Activated naive CD4-positive, alpha-beta T cell treated with anti-CD3 and anti-CD28 coated beads for 36 hours (primary cell): ENCODE measurements around the gene SAE1. TPM values are rescaled to one million over a fixed set of nuclear protein-coding genes. Genes with fewer than 3 reads are reported as not detected.
A peak's percentile ranks its signal among the peaks of the same experiment; 100 is the strongest.
"Not testable (repeated sequence)": the region's sequence is repeated elsewhere in the genome, so short reads cannot be mapped to it uniquely, and the experiment has no call there.

Experiments used
- CTCF ChIA-PET: fragments of 350-600 bp; sonication (Branson Sonifier 250); formaldehyde crosslinking; loops from one replicate; lab custom pipeline; 2021; ENCODE audit warnings: antibody characterized with exemption; lab: Charles Lee
- DNase-seq: peaks from one replicate; pipeline ENCODE4 v3.0.0-alpha.2; 2020
- H3K27ac Mint-ChIP-seq: one replicate; pipeline ENCODE4 v1.8.0; 2021; ENCODE audit warnings: mild to moderate bottlenecking, mixed read lengths
- H3K27me3 Mint-ChIP-seq: one replicate; pipeline ENCODE4 v1.8.0; 2021; ENCODE audit warnings: low read depth, mixed read lengths
- H3K36me3 Mint-ChIP-seq: one replicate; pipeline ENCODE4 v1.8.0; 2021; ENCODE audit warnings: low read depth, mixed read lengths
- H3K4me1 Mint-ChIP-seq: one replicate; pipeline ENCODE4 v1.8.0; 2021; ENCODE audit warnings: low read depth, mixed read lengths
- H3K4me3 Mint-ChIP-seq: one replicate; pipeline ENCODE4 v1.8.0; 2021; ENCODE audit warnings: mild to moderate bottlenecking, moderate library complexity, mixed read lengths
- H3K9me3 Mint-ChIP-seq: one replicate; pipeline ENCODE4 v1.8.0; 2021; ENCODE audit warnings: mixed read lengths
- intact Hi-C: fragments of 100-400 bp; cut with micrococcal nuclease; formaldehyde crosslinking; loops from one replicate; pipeline ENCODE4 v1.15.1; 2023
- total RNA-seq, 2 experiments: library from RNA; stranded (reverse); gene quantifications; one replicate each; pipeline ENCODE4 v1.2.3, GENCODE V29; 2021

Gene SAE1
- total RNA-seq, 2 experiments from 2014 or later: 160 to 161 TPM

DNA sequence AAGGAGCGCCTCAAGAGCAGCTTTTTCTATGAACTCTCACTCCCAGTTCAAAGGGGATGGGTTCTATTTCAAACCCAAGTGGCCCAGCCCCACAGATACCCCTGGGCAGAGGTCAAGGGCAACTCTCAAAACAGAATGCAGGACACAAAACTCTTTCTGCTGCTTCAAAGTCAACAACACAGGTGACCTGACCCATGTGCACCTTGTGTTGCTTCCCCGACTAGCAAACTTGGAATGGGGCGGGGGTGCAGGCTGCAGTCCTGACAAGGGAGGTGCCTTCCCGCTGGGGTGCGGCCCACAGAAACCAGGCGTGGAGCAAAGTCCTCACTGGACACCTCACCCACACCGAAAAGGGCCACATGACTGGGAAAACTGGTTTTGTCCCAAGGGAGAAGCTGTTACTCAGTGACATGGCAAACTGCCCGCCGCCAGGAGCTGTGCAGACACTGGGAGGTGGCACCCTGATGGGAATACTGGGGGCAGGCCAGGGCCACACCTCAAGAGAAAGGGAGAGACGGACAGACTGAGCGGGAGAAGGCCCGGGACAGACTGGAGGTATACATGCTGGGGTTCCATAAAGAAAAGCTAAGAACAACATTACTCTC is 34.4 kb upstream of the SAE1 start:
- no peaks in the 10 kb centered on the region for H3K9me3 Mint-ChIP-seq
- no peak overlapping the region for H3K4me3 Mint-ChIP-seq
- H3K27ac Mint-ChIP-seq: peak overlapping the region; percentile 94
- CTCF ChIA-PET: interaction anchor here (1.1 to 1.4 kb wide), 3 partner anchors 10 to 16 kb away, joined by 4 to 5 read pairs (median 4); no protein-coding TSS in a partner anchor
- H3K36me3 Mint-ChIP-seq: peaks cover 24% of the 10 kb centered on the region
- no peaks in the 10 kb centered on the region for H3K27me3 Mint-ChIP-seq
- DNase-seq: no peak
- H3K4me1 Mint-ChIP-seq: peaks cover 57% of the 10 kb centered on the region
- intact Hi-C loops: no loop called here

DNA sequence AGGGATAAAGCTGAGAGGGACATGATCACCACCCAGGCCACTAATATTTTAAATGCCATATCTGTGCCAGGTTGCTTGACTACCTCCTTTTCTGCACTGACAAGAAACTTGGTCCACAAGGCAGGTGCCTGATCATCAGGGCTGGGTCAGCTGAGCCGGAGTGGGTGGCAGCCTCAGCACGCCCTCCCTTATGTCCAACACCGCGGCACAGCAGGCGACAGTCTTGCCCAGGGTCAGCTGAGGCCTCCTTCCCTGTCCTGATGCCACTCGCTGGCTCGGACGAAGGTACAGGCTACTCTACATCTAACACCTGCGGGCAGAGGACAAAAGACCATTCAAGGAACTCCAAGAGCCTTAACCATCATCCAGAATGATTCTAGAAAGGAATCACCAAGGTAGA is 33.9 kb upstream of the SAE1 start:
- DNase-seq: no peak
- no peak overlapping the region for H3K4me3 Mint-ChIP-seq
- no peaks in the 10 kb centered on the region for H3K27me3 Mint-ChIP-seq
- H3K4me1 Mint-ChIP-seq: peaks cover 57% of the 10 kb centered on the region
- intact Hi-C loops: no loop called here
- no peaks in the 10 kb centered on the region for H3K9me3 Mint-ChIP-seq
- peaks cover 23% of the 10 kb centered on the region for H3K36me3 Mint-ChIP-seq
- peak overlapping the region; percentile 94 for H3K27ac Mint-ChIP-seq
- CTCF ChIA-PET: interaction anchor here (1.1 kb wide), 1 partner anchor 9 kb away, joined by 4 read pairs; no protein-coding TSS in a partner anchor

DNA sequence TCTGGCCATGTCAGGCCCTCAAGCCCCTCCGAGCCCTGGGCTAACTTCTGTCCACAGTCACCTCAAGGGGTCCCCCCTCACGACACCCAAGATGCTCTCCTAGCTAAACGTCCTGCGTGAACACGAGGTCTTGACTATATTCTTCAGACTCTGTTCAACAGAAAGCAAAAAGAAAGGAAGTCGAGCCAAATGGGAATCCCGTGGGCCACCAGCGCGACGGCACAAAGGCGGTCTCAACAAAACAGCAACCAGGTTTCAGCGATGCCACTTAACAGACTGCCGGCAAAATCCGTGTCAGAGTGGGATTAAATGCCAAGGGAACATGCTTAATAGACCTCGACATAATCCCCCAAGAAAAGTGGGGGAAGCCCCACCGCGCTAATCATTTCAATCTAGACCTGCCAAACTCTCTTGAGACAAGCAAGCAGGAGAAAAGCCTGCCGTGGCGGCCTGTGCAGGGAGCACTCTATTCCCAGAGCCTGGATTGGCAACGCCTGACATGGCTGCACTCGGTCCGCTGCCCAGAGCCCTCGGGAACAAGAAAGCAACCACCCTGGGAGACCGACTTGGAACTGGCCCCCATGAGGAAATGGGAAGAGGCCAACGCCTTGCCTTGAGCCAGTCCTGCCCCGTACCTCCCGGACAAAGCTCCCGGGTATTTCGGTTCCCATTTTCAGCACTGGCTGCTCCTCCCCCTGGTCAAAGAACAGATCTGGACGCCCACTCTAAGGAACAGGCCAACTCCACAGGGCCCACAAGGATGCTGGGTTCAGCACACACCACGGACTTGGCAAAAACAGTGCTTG is 33.0 kb upstream of the SAE1 start:
- Mint-ChIP-seq H3K27me3 (no peaks in the 10 kb centered on the region), H3K36me3 (peaks cover 17% of the 10 kb centered on the region), H3K4me1 (peaks cover 59% of the 10 kb centered on the region), H3K9me3 (no peaks in the 10 kb centered on the region), H3K4me3 (no peak overlapping the region), H3K27ac (no peak overlapping the region)
- intact Hi-C loops: no loop called here
- no peak for DNase-seq
- CTCF ChIA-PET: no interaction called here

DNA sequence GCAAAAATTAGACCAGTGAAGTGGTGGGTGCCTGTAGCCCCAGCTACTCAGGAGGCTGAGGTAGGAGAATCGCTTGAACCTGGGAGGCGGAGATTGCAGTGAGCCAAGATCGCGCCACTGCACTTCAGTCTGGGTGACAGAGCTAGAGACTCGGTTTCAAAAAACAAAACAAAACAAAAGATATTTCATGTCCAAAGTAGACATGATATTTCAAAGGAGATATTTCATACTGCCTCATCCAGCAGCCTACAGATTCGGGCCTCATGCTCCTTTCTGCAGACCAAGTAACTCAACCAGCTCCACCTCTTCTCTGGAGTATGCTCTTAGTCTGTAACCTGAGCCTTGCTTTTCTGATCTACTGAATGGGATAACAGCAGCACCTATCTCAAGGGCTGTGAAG is 32.0 kb upstream of the SAE1 start:
- intact Hi-C loops: no loop called here
- Mint-ChIP-seq H3K36me3 (peaks cover 14% of the 10 kb centered on the region), H3K4me3 (no peak overlapping the region), H3K27me3 (no peaks in the 10 kb centered on the region), H3K9me3 (no peaks in the 10 kb centered on the region), H3K4me1 (peaks cover 57% of the 10 kb centered on the region), H3K27ac (peak overlapping the region; percentile 59)
- CTCF ChIA-PET: interaction anchor here (0.7 to 1.0 kb wide), 4 partner anchors 19 to 85 kb away, joined by 3 to 6 read pairs (median 5); no protein-coding TSS in a partner anchor
- DNase-seq: no peak

DNA sequence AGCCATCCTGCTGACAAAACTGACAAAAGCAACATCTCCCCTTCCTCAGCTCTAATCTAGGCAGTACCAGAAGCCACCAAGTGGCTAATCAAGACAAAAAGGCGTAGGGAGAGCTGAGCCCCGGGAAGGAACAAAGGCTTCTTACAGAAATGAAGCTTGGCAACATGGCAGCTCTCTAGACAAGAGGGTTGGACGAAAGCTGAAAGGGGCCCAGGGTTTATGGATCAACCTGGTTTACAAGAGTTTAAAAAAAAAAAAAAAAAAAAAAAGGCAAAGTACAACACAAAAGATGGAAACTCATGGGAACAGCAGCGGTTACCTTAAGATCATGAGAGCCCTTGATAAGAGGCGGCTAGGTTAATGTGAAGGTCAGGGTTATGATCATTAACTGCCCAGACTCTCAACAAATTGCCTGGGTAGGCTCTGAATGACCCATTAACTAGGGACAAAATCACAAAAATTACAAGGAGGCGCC is 31.0 kb upstream of the SAE1 start:
- H3K9me3 Mint-ChIP-seq: no peaks in the 10 kb centered on the region
- H3K36me3 Mint-ChIP-seq: peaks cover 6% of the 10 kb centered on the region
- intact Hi-C loops: no loop called here
- H3K4me3 Mint-ChIP-seq: no peak overlapping the region
- CTCF ChIA-PET: interaction anchor here (0.8 kb wide), 1 partner anchor 20 kb away, joined by 3 read pairs; no protein-coding TSS in a partner anchor
- no peaks in the 10 kb centered on the region for H3K27me3 Mint-ChIP-seq
- no peak overlapping the region for H3K27ac Mint-ChIP-seq
- H3K4me1 Mint-ChIP-seq: peaks cover 51% of the 10 kb centered on the region
- no peak for DNase-seq

DNA sequence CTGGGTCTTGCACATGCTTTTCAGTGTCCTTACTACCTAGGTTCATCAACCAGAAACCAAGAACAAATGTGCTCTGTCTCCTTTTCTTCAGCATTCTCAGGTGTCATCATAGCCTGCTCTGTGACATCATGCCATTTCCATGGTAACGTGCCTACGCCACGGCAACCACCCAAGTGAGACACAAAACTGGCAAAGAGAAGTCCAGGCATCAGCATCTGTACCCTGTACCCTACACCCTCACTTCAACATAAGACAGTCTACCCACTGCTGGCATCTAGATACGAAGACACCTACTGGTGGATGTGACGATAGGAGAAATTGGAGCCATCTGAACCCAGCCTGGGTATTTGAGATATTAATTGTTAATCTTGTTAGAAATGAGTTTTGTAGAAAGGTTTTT is 30.3 kb upstream of the SAE1 start:
- Mint-ChIP-seq H3K4me1 (peaks cover 45% of the 10 kb centered on the region), H3K9me3 (no peaks in the 10 kb centered on the region), H3K36me3 (peaks cover 4% of the 10 kb centered on the region), H3K27ac (peak overlapping the region; percentile 41), H3K27me3 (no peaks in the 10 kb centered on the region), H3K4me3 (no peak overlapping the region)
- intact Hi-C loops: no loop called here
- CTCF ChIA-PET: no interaction called here
- DNase-seq: peak; percentile 34

DNA sequence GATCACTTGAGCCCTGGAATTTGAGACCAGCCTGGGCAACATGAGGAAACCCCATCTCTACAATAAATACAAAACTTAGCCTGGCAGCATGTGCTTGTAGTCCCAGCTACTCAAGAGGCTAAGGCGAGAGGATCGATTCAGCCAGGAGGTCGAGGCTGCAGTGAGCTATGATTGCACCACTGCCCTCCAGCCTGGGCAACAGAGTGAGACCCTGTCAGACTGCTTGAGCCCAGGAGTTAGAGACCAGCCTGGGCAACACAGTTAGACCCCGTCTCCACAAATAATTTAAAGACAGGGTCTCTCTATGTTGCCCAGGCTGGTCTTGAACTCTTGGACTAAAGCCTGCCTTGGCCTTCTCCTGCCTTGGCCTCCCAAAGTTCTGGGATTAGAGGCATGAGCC is 29.5 kb upstream of the SAE1 start:
- DNase-seq, H3K9me3 Mint-ChIP-seq, H3K4me3 Mint-ChIP-seq, H3K27me3 Mint-ChIP-seq, CTCF ChIA-PET, intact Hi-C loops, H3K27ac Mint-ChIP-seq: not testable (repeated sequence)
- H3K4me1 Mint-ChIP-seq: peaks cover 45% of the 10 kb centered on the region
- H3K36me3 Mint-ChIP-seq: peaks cover 11% of the 10 kb centered on the region

DNA sequence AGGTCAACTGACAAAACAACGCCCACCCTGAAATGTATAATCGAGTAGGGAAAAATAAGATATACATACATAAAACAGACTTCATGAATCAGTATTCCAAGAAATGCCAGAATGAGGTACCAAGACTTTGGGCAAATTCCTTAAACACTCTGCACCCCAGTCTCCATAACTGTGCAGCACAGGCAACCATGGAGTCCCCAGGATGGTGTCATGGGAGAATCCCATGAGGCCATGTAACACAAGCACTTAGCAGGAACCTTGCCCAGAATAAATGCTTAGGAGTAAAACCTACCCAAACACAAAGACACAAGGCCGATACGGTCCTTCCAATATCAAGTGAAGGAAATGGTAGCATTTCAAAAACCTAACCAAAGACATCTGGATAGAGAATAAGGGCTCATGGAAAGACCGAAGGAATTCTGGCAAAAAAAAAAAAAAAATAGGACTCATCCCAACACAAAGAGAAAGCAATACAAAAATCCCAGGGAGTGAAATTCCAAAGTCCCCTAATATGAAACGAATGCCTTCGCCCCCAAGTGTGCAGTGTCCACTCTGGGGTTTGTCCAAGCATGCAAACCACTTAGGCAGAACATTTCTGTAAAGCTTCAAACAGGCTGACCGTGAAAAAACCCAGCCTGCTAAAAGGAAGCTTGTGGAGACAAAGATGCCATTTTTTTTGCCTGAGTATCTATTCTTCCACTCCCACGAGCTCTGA is 28.1 kb upstream of the SAE1 start:
- intact Hi-C loops: no loop called here
- CTCF ChIA-PET: interaction anchor here (0.5 to 1.0 kb wide), 3 partner anchors 11 to 1341 kb away, joined by 3 to 6 read pairs (median 3); partner anchors contain the start of gene ZC3H4
- Mint-ChIP-seq H3K36me3 (peaks cover 14% of the 10 kb centered on the region), H3K4me3 (no peak overlapping the region), H3K4me1 (peaks cover 47% of the 10 kb centered on the region), H3K9me3 (no peaks in the 10 kb centered on the region), H3K27ac (no peak overlapping the region), H3K27me3 (no peaks in the 10 kb centered on the region)
- no peak for DNase-seq

DNA sequence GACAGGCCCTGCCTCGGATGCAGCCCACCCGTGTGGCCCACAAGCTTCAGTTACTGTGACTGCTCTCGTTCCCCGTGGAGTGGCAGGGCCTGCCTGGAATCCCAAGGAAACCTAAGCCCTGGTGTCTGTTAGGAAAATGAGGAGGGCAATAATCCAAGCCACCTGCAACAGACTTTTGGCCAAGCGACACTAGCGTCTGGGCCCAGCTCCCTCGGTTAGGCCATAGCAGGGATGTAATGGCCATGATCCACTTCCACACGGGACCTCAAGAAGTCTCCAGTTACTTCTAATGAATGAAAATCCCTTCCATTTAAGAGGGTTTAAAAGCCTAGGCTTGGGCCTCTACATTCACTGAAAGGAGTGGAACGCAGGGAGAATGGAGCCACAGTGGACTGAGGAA is 26.0 kb upstream of the SAE1 start:
- Mint-ChIP-seq H3K4me3 (no peak overlapping the region), H3K9me3 (no peaks in the 10 kb centered on the region), H3K4me1 (peaks cover 63% of the 10 kb centered on the region), H3K27me3 (no peaks in the 10 kb centered on the region), H3K27ac (no peak overlapping the region), H3K36me3 (peaks cover 29% of the 10 kb centered on the region)
- CTCF ChIA-PET: interaction anchor here (1.9 kb wide), 1 partner anchor 8 kb away, joined by 4 read pairs; no protein-coding TSS in a partner anchor
- intact Hi-C loops: no loop called here
- DNase-seq: no peak

DNA sequence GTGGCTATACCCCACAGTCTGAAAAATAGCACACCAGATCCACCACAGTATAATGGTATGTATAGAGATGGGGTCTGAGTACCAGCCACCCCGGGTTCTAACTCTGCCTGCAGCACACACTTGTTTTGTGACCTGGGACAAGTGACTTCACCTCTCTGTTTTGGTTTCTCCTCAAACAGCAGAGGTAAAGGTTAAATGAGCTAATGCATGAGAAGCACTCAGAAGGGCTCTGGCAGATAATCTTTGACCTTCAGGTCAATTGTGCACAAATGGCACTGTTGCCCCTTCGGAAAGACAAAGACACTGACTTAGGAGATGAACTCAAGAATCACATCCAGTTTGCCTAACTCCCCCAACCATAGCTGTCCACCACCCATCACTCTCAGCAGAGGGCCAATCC is 24.8 kb upstream of the SAE1 start:
- Mint-ChIP-seq H3K36me3 (peaks cover 38% of the 10 kb centered on the region), H3K27me3 (no peaks in the 10 kb centered on the region), H3K4me3 (no peak overlapping the region), H3K4me1 (peaks cover 60% of the 10 kb centered on the region), H3K27ac (peak overlapping the region; percentile 72), H3K9me3 (no peaks in the 10 kb centered on the region)
- intact Hi-C loops: no loop called here
- no peak for DNase-seq
- CTCF ChIA-PET: interaction anchor here (1.2 to 1.9 kb wide), 3 partner anchors 9 to 26 kb away, joined by 4 read pairs; no protein-coding TSS in a partner anchor

DNA sequence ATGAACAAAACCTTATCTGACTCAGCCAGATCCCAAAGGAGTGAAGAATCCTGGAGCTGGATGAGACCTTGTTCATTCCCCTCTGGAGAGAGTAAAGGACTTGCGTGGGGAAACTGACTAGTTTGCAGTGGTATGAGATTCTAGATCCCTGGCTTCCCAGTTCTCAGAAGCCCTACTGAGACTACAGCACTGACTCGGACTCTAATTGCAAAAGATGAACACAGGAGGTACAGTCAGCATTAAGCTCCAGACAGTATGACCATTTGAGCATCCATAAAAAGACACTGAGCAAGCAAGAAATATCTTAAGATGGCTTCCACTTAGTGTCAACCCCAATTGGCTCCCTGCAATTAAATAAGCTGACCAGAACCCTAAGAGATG is 23.8 kb upstream of the SAE1 start:
- no peaks in the 10 kb centered on the region for H3K9me3 Mint-ChIP-seq
- H3K27me3 Mint-ChIP-seq: no peaks in the 10 kb centered on the region
- intact Hi-C loops: no loop called here
- DNase-seq: no peak
- H3K27ac Mint-ChIP-seq: peak overlapping the region; percentile 100
- H3K4me3 Mint-ChIP-seq: peak overlapping the region; percentile 29
- CTCF ChIA-PET: interaction anchor here (1.0 to 1.9 kb wide), 5 partner anchors 10 to 27 kb away, joined by 3 to 5 read pairs (median 4); no protein-coding TSS in a partner anchor
- H3K4me1 Mint-ChIP-seq: peaks cover 60% of the 10 kb centered on the region
- H3K36me3 Mint-ChIP-seq: peaks cover 46% of the 10 kb centered on the region
